Cardiac muscle cell (in vitro differentiated cells and primary cell): ENCODE measurements around the gene ADRM1. TPM values are rescaled to one million over a fixed set of nuclear protein-coding genes. Genes with fewer than 3 reads are reported as not detected.

Source experiments
- DNase-seq, 2 donors: peaks; one replicate each; pipeline versions ENCODE4 v3.0.0 to v3.0.0-alpha.2; 2010 to 2017; ENCODE audit warnings: low read depth in 1 of 2, low spot score in 1 of 2
- H3K27ac ChIP-seq: fragments of 200-600 bp; sonication (generic); 2 replicates; pipeline ENCODE4 v1.5.1; 2016
- H3K27me3 ChIP-seq: fragments of 200-600 bp; sonication (generic); 2 replicates; pipeline ENCODE4 v1.6.0; 2016; ENCODE audit warnings: control low read depth
- H3K36me3 ChIP-seq: fragments of 200-600 bp; sonication (generic); 2 replicates; pipeline ENCODE4 v1.5.1; 2016; ENCODE audit warnings: control low read depth
- H3K4me1 ChIP-seq: fragments of 200-600 bp; sonication (generic); 2 replicates; pipeline ENCODE4 v1.8.1; 2017; ENCODE audit warnings: low read depth, mild to moderate bottlenecking, mixed run types
- H3K4me3 ChIP-seq: fragments of 200-600 bp; sonication (generic); 2 replicates; pipeline ENCODE4 v1.5.1; 2016; ENCODE audit warnings: mild to moderate bottlenecking
- H3K9me3 ChIP-seq: fragments of 200-600 bp; sonication (generic); 2 replicates; pipeline ENCODE4 v1.5.1; 2017; ENCODE audit warnings: low read depth, mild to moderate bottlenecking, control low read depth
- polyA plus RNA-seq: library from polyadenylated mRNA; unstranded; fragments of >200 nt; fragmentation: Nextera tagmentation; extraction: Ambion mirVana; gene quantifications from 2 replicates; pipeline ENCODE4 v1.2.1, GENCODE V29; 2016
- total RNA-seq: library from RNA; depleted of rRNA; stranded (reverse); fragments of >200 nt; gene quantifications from 2 replicates; pipeline ENCODE4 v1.2.3, GENCODE V29; 2016
- TF ChIP-seq, protein P1 (sequence below): IDR thresholded peaks from 2 replicates; pipeline ENCODE4 v1.5.1; 2012; ENCODE audit warnings: low read depth, mild to moderate bottlenecking, low read length

ADRM1 gene
- total and polyA plus RNA-seq, 2 experiments from 2014 or later = 128 to 160 TPM

DNA sequence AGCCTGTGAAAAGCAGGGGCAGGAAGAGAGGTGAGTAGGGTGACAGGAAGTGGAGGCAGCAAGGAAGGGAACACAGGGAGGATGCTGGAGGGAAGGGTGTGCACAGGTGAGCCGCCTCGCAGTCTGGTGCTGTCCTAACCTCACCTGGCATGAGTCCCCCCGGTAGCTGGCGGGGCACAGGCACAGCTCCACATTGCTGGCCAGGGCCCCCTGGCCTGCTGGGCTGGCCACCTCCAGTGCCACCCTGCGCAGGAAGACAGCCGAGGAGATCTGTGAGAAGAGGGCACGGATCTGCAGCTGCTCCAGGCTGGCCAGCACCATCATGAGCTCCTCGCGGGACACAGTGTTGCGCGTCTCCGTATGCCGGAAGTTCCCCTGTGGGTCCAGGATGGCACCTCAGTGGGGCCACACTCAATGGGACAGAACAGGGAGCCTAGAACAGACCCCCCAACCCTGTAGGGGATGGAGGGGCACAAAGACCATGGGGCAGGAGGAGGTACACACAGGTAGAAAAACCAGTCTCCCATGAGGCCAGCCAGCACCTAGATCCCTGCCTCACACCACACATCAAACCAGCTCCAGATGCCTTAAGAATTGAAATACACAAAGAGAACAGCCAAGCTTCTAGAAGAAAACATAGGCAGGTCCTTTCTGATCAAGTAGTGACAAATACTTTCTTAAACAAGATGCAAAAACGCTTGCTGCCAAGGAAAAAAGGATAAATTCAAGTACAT is 22.5 kb downstream of the ADRM1 start:
- peaks cover 38% of the 10 kb centered on the region for H3K36me3 ChIP-seq
- H3K4me1 ChIP-seq = no peaks in the 10 kb centered on the region
- H3K4me3 ChIP-seq = no peak overlapping the region
- no peak overlapping the region for H3K27ac ChIP-seq
- no peaks in the 10 kb centered on the region for H3K9me3 ChIP-seq
- no peak for DNase-seq
- TF ChIP-seq, protein P1, sequence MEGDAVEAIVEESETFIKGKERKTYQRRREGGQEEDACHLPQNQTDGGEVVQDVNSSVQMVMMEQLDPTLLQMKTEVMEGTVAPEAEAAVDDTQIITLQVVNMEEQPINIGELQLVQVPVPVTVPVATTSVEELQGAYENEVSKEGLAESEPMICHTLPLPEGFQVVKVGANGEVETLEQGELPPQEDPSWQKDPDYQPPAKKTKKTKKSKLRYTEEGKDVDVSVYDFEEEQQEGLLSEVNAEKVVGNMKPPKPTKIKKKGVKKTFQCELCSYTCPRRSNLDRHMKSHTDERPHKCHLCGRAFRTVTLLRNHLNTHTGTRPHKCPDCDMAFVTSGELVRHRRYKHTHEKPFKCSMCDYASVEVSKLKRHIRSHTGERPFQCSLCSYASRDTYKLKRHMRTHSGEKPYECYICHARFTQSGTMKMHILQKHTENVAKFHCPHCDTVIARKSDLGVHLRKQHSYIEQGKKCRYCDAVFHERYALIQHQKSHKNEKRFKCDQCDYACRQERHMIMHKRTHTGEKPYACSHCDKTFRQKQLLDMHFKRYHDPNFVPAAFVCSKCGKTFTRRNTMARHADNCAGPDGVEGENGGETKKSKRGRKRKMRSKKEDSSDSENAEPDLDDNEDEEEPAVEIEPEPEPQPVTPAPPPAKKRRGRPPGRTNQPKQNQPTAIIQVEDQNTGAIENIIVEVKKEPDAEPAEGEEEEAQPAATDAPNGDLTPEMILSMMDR = no peak
- H3K27me3 ChIP-seq = no peaks in the 10 kb centered on the region

DNA sequence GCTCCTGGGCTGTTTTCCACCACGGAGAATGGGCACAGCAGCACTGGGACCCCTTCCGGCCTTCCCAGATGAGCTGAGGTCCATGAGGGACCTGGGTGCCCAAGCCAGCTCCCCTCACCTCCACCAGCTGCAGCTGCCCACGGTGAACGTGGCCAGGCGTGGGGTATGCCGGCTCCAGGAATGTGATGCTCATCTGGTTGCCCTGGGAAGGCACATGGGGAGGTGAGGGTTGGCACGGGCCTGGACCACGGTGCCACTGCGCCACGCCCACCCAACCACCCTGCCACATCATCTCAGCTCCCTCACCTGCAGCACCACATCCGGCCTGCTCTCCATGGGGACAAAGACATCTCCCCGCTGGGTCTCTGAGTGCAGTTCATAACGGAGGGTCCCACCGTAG is 23.8 kb downstream of the ADRM1 start:
- H3K27me3 ChIP-seq = no peaks in the 10 kb centered on the region
- no peaks in the 10 kb centered on the region for H3K4me1 ChIP-seq
- H3K9me3 ChIP-seq = no peaks in the 10 kb centered on the region
- DNase-seq = no peak
- no peak overlapping the region for H3K4me3 ChIP-seq
- H3K27ac ChIP-seq = no peak overlapping the region
- TF ChIP-seq, protein P1 = no peak
- peaks cover 42% of the 10 kb centered on the region for H3K36me3 ChIP-seq

DNA sequence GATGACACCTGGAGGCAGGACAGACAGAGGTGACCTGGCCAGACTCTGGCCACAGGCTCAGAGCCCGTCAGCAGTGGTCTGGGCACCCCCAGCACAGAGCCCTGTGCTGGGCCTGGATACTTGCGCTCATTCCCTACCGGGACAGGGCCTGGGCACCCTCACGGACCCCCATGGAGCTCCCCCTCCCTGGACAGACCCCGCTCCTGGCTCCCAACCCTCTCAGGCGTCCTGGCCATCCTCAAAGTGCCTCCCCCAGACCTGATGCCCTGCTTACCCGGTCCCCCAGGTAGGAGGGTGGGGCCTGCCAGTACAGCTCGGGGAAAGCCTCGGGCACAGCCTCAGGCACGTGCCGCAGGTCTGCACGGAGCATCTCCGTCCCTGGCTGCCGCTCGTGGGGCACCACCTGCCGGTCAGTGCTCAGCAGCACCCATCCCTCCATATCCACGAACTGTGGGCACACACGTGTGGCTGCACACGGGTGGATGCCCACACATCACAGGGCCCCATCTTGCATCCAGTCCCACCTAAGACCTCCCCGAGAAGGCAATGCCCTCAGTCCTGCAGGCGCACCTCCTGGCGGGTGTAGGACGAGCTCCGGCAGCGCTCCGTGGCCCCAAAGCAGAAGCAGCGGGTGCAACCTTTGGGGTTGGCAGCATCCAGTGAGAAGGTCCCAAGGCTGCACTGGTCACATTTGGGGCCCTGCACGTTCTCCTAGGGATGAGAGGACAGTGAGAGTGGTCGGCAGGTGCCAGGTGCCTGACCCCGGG is 24.3 kb downstream of the ADRM1 start:
- Histone ChIP-seq H3K4me3 (no peak overlapping the region), H3K4me1 (no peaks in the 10 kb centered on the region), H3K36me3 (peaks cover 42% of the 10 kb centered on the region)

DNA sequence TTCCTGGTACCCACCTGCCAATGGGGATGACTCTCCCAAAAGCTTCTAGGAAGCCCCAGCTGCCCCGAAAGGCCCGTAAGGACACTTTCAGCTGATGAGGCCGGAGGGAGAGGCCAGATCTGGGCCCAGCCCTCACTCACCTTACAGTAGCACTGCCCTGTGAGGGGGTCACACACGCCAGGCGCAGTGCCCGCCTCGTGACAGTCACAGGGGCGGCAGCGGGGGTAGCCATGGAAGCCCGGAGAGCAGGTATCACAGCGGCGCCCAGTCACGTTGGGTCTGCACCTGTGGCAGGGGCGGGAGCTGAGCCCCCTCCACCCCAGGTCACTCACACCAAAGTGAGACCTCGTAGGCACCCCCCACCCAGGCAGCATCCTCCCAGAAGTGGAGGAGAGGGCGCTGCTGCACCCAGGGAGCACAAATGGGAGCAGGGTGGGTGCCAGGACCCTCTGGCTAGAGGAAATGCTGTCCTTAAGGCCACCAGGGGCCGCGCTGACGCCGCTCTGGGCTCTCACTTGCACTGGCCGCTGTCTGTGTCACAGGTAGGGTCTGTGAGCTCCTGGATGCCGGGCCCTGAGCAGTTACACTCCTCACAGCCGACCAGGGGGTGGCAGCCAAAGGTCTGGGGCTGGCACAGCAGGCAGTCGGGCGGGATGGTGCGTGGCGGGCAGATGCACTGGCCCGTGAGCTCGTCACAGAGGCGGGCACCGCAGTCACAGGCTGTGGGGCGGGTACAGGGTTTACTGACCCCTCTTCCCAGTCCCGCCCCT is 25.1 kb downstream of the ADRM1 start:
- H3K4me1 ChIP-seq = no peaks in the 10 kb centered on the region
- no peak overlapping the region for H3K4me3 ChIP-seq
- H3K9me3 ChIP-seq = no peaks in the 10 kb centered on the region
- TF ChIP-seq, protein P1 = no peak
- H3K27ac ChIP-seq = no peak overlapping the region
- no peak for DNase-seq
- peaks cover 46% of the 10 kb centered on the region for H3K36me3 ChIP-seq
- H3K27me3 ChIP-seq = no peaks in the 10 kb centered on the region

More for the DNA sequence above, 24.3 kb downstream of the ADRM1 start:
- H3K9me3 ChIP-seq = no peaks in the 10 kb centered on the region
- TF ChIP-seq, protein P1 = no peak
- no peak overlapping the region for H3K27ac ChIP-seq
- H3K27me3 ChIP-seq = no peaks in the 10 kb centered on the region
- DNase-seq = no peak

DNA sequence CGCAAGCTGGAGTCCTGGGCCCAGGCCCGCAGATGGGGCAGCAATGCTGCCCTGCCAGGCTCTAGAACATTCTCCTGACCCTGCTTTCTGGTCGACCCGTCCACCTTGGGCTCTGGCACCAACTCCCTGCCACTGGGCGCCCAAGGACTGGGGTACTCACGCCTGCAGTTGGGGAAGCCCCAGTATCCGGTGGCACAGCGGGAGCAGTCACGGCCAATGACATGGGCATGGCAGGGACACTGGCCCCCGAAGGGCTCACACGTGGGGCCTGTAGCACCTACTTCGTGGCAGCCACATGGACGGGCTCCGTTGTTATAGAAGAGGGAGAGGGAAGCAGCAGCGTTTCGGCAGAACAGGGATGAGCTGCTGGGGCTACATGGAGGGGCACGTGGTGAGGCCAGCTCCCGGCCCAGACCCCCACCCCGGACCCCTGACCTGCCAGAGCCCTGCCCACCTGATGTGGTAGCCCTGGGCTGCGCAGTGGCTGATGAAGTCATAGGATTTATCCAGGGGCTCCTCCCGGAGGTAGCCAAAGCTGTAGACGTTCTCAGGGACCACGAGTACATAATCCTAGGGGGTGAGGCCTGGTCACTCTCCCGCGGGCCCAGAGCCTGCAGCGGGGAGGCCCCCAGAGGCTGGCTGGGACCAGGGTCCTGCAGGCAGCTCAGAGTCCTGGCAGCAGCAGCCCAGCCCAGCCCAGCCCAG is 26.0 kb downstream of the ADRM1 start:
- H3K36me3 ChIP-seq = peaks cover 45% of the 10 kb centered on the region

More for the DNA sequence above, 26.0 kb downstream of the ADRM1 start:
- no peak for DNase-seq
- H3K27me3 ChIP-seq = no peaks in the 10 kb centered on the region
- no peaks in the 10 kb centered on the region for H3K9me3 ChIP-seq
- no peaks in the 10 kb centered on the region for H3K4me1 ChIP-seq
- no peak overlapping the region for H3K4me3 ChIP-seq
- TF ChIP-seq, protein P1 = no peak
- no peak overlapping the region for H3K27ac ChIP-seq
